ENCODE data around the gene ZNF287.
A peak's percentile ranks its signal among the peaks of the same experiment; 100 is the strongest.

ZNF287 gene

GRCh38 chr17:16537130-16537458, 31.9 kb downstream of the ZNF287 start:
- Histone ChIP-seq H3K4me1 (ENCODE audit: insufficient read depth, low read length, severe bottlenecking) (peaks cover 14% of the 10 kb centered on the region), H3K9me3 (ENCODE audit: low read length) (peaks cover 12% of the 10 kb centered on the region), H3K4me2 (ENCODE audit: low read length) (peak overlapping the region; percentile 88; the same call in 1 of the 2 replicates), H3K27me3 (ENCODE audit: insufficient read depth, low read length) (no peaks in the 10 kb centered on the region), H3K4me3 (ENCODE audit: low read depth, low read length, poor library complexity, severe bottlenecking) (no peak overlapping the region), H3K27ac (ENCODE audit: low read depth, low read length, poor library complexity, severe bottlenecking) (no peak overlapping the region), H2AFZ (ENCODE audit: low read length) (no peak overlapping the region), H3K79me2 (ENCODE audit: insufficient read depth, low read length) (no peaks in the 10 kb centered on the region), H3K9me2 (ENCODE audit: low read depth, low read length) (no peaks in the 10 kb centered on the region), H4K20me1 (ENCODE audit: insufficient read depth, low read length) (no peaks in the 10 kb centered on the region), H3F3A (ENCODE audit: insufficient read depth, low read length) (no peaks in the 10 kb centered on the region), H3K36me3 (ENCODE audit: insufficient read depth, low read length) (no peaks in the 10 kb centered on the region; the same call in 1 of the 2 replicates), H3K9ac (ENCODE audit: low read length) (no peak overlapping the region)
- TF ChIP-seq CTCF (IDR thresholded peaks at IDR 0.05; ENCODE audit: low read length) (no peak), EZH2 (IDR thresholded peaks at IDR 0.05; ENCODE audit: borderline replicate concordance, low read length) (no peak)

DNA sequence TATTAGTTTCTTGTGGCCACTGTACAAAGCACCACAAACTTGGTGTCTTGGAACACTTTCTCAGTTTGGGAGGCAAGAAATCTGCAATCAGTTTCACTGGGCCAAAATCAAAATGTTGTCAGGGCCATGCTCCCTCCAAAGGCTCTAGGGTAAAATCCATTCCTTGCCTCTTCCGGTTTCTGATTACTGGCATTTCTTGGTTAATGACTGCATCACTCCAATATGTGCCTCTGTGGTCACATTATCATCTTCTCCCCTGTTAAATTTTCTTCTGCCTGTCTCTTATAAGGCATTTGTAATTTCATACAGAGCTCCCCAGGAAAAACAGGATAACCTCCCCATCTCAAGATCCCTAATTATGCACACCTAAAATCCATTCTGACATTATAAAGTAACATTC, 34.8 kb downstream of the ZNF287 start:
- Histone ChIP-seq H3K9me3 (ENCODE audit: low read length) (peaks cover 12% of the 10 kb centered on the region), H3K27me3 (ENCODE audit: insufficient read depth, low read length) (no peaks in the 10 kb centered on the region; the same call in 1 of the 2 replicates)
- no peak for TF ChIP-seq EZH2 (IDR thresholded peaks at IDR 0.05; ENCODE audit: borderline replicate concordance, low read length)
- TF ChIP-seq CTCF (IDR thresholded peaks at IDR 0.05; ENCODE audit: low read length): no peak

GRCh38 chr17:16529906-16530305, 39.1 kb downstream of the ZNF287 start:
- H3K9ac ChIP-seq (ENCODE audit: low read length): no peak overlapping the region
- H3K9me2 ChIP-seq (ENCODE audit: low read depth, low read length): no peaks in the 10 kb centered on the region
- peaks cover 12% of the 10 kb centered on the region for H3K9me3 ChIP-seq (ENCODE audit: low read length)
- no peak for TF ChIP-seq CTCF (IDR thresholded peaks at IDR 0.05; ENCODE audit: low read length)
- no peak overlapping the region for H3K4me2 ChIP-seq (ENCODE audit: low read length)
- H3K27me3 ChIP-seq (ENCODE audit: insufficient read depth, low read length): no peaks in the 10 kb centered on the region; the same call in 1 of the 2 replicates
- no peak overlapping the region for H2AFZ ChIP-seq (ENCODE audit: low read length)
- H3K4me3 ChIP-seq (ENCODE audit: low read depth, low read length, poor library complexity, severe bottlenecking): no peak overlapping the region
- no peaks in the 10 kb centered on the region for H3K79me2 ChIP-seq (ENCODE audit: insufficient read depth, low read length)
- no peak overlapping the region for H3K27ac ChIP-seq (ENCODE audit: low read depth, low read length, poor library complexity, severe bottlenecking)
- peaks cover 2% of the 10 kb centered on the region for H3K4me1 ChIP-seq (ENCODE audit: insufficient read depth, low read length, severe bottlenecking)
- no peaks in the 10 kb centered on the region; the same call in 1 of the 2 replicates for H3K36me3 ChIP-seq (ENCODE audit: insufficient read depth, low read length)
- H3F3A ChIP-seq (ENCODE audit: insufficient read depth, low read length): no peaks in the 10 kb centered on the region
- H4K20me1 ChIP-seq (ENCODE audit: insufficient read depth, low read length): no peaks in the 10 kb centered on the region

More for the DNA sequence above, 34.8 kb downstream of the ZNF287 start:
- no peak overlapping the region for H3K4me2 ChIP-seq (ENCODE audit: low read length)
- H2AFZ ChIP-seq (ENCODE audit: low read length): no peak overlapping the region
- no peaks in the 10 kb centered on the region; the same call in 1 of the 2 replicates for H3K36me3 ChIP-seq (ENCODE audit: insufficient read depth, low read length)
- H3K27ac ChIP-seq (ENCODE audit: low read depth, low read length, poor library complexity, severe bottlenecking): no peak overlapping the region
- H3K4me1 ChIP-seq (ENCODE audit: insufficient read depth, low read length, severe bottlenecking): peaks cover 14% of the 10 kb centered on the region
- H4K20me1 ChIP-seq (ENCODE audit: insufficient read depth, low read length): no peaks in the 10 kb centered on the region
- H3F3A ChIP-seq (ENCODE audit: insufficient read depth, low read length): no peaks in the 10 kb centered on the region
- no peaks in the 10 kb centered on the region for H3K9me2 ChIP-seq (ENCODE audit: low read depth, low read length)
- H3K79me2 ChIP-seq (ENCODE audit: insufficient read depth, low read length): no peaks in the 10 kb centered on the region
- no peak overlapping the region for H3K9ac ChIP-seq (ENCODE audit: low read length)
- no peak overlapping the region for H3K4me3 ChIP-seq (ENCODE audit: low read depth, low read length, poor library complexity, severe bottlenecking)
